ENCODE results near the gene FMN2.
"Not testable (repeated sequence)": the region's sequence is repeated elsewhere in the genome, so short reads cannot be mapped to it uniquely, and the experiment has no call there.

The FMN2 gene

DNA sequence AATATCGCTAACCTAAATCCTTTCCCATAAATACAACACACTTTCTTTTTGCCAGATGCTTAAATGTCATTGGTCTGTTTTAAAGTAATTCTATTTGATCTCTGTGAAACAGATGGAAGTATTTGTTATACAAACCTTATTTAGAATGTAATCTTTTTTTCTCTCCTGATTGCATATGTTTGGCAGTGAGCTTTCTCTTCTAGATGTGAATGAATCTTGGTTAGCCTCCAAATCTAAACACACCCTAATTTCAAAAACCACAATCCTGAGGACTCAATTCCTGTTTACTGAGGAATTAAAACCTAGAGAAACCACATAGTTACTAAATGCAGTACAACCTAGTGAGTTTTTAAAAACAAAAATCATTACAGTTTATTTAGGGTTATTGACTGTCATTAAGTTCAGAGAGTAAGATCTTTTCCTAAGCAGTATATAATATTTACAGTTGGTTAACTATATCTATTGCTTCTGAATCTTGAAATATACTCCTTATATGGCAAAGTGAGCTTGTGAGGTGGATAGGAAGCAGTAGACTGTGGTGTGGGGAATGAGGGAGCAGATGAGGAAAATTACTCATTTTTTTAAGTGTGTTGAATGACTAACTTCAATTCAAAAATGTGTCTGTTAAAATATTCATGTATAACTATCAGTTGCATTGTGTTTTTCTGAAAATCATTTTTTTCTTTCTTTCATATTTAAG is 218.7 kb downstream of the FMN2 start:
- no peak for DNase-seq (ENCODE audit: low read depth in 2 of 2)

DNA sequence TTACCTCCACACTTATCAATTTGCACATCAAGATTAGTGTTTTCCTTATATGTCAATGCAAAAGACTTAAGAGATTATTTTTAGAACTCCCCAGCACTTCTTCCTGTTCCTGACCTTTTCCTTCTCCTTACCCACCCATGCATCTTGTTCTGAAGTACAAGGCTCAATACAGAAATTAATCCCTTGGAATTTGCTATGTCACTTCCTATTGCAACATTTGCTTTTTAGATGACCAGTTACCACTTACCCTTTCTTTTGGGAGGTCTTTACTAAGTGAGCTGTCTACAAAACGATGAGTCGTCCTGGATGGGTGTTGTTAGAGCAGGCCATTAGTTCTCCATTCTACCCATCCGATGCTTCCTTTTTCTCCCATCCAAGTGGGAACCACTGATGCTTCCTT is 221.2 kb downstream of the FMN2 start:
- DNase-seq (ENCODE audit: low read depth in 2 of 2): no peak

DNA sequence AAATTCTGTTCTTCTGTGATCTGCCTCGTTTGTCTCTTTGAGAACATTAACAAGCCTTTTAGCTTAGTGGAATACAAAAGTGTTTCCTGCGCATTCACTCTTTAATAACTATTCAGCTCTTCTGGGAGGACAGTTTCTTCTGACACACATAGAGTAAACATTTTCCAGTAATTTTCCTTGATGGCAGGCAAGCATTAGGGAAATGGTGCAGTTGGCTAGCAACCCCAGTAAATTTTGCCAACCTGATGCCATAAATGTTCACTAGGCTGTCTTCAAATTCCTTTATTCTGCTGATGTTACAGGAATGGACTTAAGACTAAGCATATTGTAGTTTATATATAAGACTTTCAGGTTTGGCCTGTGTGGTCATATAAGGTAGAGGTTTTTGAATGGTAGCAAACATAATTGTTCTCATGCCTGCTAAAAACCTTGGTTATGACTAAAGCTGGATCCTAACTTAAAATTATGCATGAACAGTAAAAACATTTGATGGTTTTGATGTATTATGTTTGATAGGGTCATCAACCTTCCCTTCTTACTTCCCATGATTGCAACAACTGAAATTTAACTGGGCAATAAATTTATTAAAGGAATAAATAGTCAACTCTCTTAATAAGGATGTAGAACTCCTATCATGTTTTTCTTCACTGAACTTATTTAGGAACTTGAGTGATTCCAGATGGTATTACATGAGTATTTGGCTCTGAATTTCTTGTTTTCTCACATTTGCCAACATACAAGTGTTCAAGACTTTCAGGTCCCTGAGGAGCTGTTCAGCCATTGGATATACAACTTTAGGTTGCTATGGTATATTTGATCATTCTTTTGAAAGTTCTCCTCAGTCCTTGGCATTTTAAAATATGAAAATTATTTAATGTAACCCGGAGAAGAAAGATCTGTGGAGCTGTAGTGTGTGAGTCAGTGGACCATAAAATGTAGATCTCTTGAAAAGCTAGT is 223.4 kb downstream of the FMN2 start:
- no peak for DNase-seq (ENCODE audit: low read depth in 2 of 2)

DNA sequence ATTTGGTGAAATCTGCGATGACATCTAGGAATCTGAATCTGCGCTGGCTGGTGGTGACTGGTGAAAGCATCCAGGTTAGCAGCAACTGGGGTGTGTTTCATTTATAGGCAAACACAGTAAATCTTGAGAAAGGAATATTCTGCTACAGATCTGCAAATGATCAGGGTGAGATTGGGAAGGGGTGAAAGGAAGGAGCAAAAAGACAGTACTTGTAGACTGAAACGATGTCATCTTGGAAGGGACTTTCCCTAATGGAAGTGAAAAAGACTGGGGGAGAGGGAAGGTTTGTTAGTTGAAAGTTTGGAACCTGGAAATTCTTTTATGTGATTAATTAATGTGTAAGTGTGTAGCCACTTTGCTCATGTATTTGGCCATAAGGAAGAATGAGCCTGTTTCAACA is 228.3 kb downstream of the FMN2 start:
- DNase-seq (ENCODE audit: low read depth in 2 of 2): no peak

DNA sequence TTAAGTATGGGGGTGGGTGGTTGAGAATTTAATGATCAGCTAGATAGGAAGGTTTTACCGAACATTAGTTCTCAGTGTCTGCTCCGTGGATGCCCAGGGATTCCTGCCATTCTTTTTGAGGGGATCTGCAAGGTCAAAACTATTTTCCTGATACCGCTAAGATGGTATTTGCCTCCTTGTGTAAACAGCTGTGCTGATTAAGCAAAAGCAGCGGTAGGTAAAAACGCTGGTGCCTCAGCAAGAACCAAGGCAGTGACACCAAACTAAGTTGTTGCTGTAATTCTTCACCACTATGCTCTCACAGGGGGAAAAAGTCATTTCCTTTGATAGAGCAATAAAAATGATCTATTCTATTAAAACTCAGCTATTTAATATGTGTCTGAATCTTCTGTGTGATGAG is 229.0 kb downstream of the FMN2 start:
- no peak for DNase-seq (ENCODE audit: low read depth in 2 of 2)

DNA sequence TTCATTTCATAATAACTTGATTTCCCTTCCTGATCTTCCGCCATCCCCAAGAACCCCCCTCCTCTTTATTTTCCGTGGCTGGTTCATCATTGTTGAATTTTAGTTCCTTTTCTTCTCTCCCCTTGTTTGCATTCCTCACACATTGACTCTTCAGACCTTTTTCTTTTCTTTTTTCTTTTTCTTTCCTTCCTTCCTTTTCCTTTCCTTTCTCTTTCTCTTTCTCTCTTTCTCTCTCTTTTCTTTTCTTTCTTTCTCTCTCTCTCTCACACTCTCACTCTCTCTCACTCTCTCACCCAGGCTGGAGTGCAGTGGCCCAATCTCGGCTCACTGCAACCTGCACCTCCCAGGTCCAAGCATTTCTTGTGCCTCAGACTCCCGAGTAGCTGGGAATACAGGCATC is 231.3 kb downstream of the FMN2 start:
- no peak for DNase-seq (ENCODE audit: low read depth in 2 of 2)

DNA sequence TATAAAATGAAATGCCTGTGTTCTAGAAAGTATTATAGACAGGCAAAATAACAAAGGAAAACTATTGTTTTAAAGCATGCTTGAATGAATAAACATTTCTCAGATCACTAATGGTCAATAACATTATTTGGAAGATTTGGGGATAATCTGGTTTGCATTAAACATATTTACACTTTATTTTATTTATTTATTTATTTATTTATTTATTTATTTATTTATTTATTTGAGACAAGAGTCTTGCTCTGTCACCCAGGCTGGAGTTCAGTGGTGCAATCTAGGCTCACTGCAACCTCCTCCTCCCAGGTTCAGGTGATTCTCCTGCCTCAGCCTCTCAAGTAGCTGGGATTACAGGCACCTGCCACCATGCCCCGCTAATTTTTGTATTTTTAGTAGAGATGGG is 236.7 kb downstream of the FMN2 start:
- not testable (repeated sequence) for DNase-seq (ENCODE audit: low read depth in 2 of 2)

DNA sequence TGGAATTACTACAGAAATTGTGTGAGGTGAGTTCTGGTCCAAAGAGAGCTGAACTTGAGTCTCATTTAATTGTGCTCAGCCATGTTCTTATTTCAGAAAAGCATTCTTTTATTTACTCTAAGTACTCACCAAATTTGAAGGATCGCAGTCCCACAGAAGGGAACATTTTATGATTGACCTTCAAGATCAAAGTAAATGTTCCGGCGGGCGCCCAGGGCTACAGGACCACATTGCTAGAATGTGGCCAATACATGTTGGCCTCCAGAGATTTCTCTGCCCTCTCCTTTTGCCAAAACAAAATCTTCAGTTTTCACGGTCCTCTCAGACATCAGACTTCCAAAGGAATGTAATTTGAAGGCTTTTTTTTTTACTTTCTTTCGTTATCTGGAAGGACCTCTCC is 237.8 kb downstream of the FMN2 start:
- DNase-seq (ENCODE audit: low read depth in 2 of 2): no peak

DNA sequence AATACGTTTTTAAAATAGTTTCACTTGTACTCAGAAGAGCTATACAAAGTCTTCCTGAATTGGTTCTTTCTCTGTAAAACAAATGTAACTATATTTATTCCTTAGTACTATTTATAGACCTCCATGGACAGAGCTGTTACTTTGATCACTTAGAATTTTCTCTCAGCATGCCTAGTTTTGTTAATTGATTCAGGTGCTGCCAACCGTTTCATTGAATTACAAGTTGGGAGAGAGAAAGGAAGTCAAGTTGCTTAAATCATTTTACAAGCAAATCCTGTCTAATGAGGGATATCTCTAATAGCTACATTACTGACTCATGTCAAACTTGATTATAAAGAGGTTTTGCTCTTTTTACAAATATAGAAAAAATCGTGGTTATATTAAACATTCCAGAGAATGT is 241.0 kb downstream of the FMN2 start:
- no peak for DNase-seq (ENCODE audit: low read depth in 2 of 2)

DNA sequence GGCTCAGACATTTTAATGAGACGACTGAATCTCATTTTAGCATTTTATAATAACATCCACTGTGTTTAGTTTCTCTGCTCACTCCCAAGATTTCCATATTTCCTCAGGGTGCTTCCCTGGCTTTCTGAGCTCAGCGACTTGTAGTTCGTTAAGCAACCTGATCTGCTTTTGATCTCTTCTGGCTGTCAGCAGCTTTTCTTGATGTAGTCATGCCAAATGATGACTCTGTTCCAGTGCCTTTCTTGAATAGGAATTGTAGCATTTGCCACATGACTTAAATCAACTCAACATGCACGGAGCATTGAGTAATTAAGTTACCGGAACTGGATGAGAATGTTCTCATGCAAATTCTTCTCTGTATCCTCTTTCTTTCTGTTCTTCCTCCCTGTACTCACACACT is 246.1 kb downstream of the FMN2 start:
- DNase-seq (ENCODE audit: low read depth in 2 of 2): no peak

DNA sequence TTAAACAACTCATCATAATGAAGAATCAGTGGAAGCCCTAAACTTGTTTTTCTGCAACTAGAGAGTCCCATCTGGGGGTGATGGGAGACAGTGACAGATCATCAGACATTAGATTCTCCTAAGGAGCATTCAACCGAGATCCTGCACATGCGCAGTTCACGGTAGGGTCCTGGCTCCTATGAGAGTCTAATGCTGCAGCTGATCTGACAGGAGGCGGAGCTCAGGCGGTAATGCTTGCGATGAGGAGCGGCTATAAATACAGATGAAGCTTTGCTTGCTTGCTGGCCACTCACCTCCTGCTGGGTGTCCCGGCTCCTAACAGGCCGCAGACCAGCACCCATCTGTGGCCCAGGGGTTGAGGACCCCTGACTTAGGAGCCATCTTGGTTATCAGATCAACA is 247.2 kb downstream of the FMN2 start:
- DNase-seq (ENCODE audit: low read depth in 2 of 2): no peak

DNA sequence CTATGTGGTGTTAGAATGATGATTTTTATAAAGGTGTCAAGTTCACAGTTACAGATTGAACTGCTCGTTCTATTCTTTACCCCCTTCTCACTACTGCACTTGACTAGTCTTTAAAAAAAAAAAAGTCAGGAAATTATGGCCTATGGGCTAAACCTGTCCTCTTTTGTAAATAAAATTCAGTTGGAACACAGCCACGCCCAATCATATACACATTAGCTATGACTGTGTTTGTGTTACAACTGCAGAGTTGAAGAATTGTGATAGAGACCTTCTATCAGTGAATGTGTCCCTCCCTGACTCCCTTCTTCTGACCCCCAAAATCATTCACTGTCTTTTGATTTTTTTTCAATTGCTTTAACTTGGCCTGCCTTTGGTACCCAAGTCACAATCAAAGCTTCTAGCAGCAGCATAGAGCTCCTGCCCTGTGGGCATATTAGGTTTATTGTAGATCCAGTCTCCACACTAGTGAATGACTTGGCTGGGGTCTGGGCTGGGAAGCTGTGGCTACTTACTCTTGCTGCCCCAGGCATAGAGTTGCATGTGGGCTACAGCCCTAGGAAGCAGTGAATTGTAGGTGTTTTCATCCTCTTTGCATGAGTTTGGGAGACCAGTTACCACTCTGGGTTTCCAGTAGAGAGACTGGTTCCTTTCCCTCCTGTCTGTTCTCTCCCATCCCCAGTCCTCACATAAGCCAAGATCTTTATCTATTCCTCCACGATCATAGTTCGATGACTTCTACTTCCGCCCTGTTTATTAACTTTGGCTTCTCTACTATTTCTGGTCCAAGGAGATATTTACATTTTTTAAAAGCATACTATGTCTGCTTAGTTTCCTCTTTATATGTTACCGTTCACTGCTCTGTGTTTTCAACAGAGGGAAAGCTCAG is 249.9 kb downstream of the FMN2 start:
- no peak for DNase-seq (ENCODE audit: low read depth in 2 of 2)

DNA sequence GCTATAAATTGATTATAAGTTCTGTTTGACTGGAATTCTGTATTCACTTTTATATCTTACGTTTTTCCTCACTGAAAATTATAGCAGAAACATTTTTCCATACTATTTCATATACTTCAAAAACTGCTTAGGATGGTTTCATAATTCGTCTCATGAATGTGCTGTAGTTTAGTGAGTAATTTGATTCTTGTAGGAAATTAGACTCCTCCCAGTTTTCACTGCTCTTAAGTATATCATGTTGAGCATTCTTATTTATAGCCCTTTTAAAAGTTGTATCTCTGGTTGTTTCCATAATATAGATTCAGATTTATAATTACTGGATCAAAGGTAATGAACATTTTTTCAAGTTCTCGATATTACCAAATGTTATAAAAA is 250.6 kb downstream of the FMN2 start:
- no peak for DNase-seq (ENCODE audit: low read depth in 2 of 2)

DNA sequence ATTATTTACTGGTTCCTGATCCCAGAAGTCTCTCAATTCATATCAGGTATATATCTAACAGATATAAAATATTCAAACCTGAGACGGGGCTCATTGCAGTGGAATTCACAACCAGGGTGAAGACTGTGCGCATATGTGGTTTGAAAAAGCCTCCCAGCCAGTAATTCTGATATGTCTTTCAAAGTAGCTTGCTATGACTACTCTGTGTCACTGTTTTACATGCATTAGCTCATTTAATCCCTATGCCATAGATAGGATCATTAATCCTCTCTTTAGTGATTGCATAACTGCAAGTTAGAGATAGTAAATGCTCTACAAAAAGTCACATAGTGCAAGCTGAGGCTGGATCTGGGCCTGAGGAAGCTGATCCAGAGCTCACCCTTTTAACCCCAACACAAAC is 251.4 kb downstream of the FMN2 start:
- no peak for DNase-seq (ENCODE audit: low read depth in 2 of 2)

DNA sequence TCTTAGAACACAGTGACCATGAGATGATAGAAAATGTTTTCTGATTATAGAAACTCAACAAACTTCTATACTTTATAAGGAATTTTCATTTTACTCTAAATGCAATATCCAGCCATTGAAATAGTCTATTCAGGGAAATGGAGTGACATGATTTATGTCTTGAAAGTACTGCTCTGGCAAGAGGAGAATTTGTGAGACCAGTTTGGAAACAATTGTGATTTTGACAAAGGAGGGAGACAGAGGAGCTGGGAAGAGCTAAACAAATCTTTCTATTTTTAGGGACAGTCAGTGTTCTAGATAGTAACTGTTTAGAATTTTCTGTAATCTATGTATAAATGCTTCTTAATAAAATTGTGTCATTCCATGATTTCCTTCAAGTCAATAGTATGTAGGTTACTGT is 252.3 kb downstream of the FMN2 start:
- no peak for DNase-seq (ENCODE audit: low read depth in 2 of 2)

DNA sequence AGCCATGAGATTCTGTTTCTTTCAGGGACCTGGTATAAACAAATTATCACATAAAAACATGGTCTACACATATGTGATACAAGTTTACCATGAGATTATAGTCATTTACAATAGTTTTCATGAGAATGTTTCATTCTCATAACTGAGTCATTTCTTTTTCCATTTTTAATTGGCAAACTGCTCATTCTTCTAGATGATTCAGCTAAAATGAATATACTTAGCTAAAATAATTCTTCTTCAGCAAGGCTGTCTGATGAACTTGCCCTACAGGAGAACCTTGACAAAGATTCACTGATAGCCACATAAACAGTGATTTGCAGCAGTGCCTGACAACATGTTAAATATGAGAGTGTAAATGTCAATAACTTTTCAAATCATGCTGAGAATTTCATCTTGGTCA is 253.2 kb downstream of the FMN2 start:
- DNase-seq (ENCODE audit: low read depth in 2 of 2): no peak

DNA sequence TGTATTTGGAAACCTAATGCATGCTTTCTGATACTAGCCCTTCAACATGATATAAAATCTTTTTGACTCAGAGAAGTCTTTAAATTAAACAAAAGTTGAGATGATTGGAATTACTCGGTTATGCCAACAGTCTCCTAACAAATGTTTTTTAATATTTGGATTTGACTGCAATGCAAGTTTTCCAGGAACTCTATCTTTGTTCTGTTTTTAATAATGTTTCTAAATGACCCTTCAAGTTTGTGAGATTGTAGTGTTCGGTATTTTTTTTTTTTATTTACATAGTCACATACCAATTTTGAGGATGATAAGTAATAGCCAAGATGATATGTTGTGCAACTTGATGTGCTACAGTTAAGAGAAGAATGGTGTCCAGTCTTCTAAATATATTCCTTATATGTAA is 258.0 kb downstream of the FMN2 start:
- DNase-seq (ENCODE audit: low read depth in 2 of 2): no peak

DNA sequence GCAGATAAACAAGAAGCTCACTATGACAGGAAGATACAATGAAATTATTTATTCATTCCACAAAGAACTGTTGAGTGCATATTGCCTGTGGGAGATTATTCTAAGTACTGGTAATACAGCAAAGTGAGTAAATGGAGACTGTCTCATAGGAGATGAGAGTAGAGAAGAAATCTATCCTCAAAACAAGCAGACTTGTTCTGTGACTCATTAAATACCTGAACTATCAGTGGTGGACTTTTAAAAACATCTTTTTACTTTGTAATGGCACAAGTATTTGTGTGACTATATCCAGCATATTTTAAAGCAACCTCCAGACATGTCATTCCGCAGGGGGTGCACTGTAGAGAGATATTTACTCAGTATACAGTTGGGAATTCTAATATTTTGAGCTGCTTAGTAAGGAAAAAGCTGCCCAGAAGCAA is 259.2 kb downstream of the FMN2 start:
- DNase-seq (ENCODE audit: low read depth in 2 of 2): no peak

DNA sequence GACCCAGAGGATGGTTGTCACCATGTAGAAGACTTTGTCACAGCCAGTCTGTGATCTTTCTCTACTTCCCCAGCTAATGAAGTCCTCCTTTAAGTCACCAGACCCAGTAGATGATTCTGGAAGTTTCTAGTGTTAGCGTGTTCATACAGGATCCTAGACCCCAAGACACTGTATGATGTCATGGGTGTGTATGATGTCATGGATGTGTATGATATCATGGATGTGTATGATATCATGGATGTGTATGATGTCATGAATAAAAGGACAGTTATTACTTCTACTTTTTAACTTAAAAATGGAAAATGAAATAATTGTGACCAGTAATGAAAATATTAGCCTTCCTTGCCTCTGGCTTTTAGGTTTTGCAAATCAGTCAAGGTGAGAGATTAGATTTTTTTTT is 260.0 kb downstream of the FMN2 start:
- no peak for DNase-seq (ENCODE audit: low read depth in 2 of 2)

DNA sequence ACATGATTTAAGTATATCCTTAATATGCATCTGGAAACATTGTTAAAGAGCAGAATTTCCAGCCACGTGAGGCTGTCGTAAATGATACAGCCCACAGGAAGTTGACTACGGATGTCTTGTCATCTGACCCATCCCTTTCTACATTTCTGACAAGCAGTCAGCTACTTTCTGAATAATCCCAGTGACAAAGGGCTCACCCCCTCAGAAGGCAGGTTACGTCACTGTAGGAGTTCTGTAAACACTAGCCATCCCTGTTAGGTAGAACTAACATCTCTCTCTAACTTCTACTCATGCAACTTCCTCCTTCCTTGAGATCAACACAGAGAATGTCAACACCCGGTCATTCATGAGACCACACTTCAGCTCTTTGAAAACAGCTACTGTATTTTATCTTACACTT is 261.1 kb downstream of the FMN2 start:
- no peak for DNase-seq (ENCODE audit: low read depth in 2 of 2)

DNA sequence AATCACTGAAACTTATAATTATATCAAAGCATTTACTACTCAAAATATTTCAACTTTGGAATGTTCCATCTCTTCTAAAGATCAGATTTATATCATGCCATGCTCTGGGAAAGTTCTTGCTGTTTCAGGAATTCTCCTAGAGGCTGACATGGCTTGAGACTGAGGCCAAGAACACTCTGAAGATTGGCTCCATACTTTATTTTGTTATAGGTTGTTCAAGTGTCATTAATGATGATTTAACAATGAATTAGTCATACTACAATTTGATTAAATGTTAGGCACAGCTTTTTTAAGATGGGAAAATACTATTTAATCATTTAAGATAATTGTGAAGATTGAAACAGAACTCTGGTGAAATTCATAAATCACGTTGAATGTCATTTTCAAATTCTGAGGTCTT is 264.9 kb downstream of the FMN2 start:
- DNase-seq (ENCODE audit: low read depth in 2 of 2): no peak

DNA sequence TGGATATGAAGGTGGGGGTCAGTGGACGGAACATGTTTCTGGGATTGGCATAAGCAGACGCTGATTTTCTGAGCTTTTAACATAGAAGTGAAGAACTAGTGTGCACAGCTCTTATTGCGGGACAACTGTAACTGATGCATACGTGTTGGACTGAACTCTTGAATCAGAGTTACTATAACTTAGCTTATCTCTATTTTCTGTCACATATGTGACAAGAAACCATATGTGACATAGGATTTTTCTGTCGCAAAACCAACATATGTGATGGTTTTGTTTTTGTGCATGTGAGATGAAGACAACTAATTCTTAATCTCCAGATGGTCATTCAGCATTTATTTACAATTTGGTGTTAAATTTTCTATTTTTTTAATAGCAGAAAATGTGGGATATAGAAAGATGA is 270.4 kb downstream of the FMN2 start:
- DNase-seq (ENCODE audit: low read depth in 2 of 2): no peak
